Right lobe of liver (tissue), 4 donors: ENCODE measurements around the gene NODAL.

ENCODE experiments used
- POLR2A ChIP-seq: fragments of 450-650 bp; IDR thresholded peaks from one replicate; pipeline ENCODE4 v1.6.1; 2017; ENCODE audit warnings: antibody characterized with exemption, mild to moderate bottlenecking
- TF ChIP-seq, protein P1 (sequence below), 4 donors: fragments of 200-600 bp in 3 of 4; fragments of 450-650 bp in 1 of 4; IDR thresholded peaks; one replicate each; pipeline versions ENCODE4 v1.5.1 to v1.8.0; 2016 to 2022; ENCODE audit warnings: antibody characterized with exemption in 4 of 4, mild to moderate bottlenecking in 2 of 4
- donor health status: DM: no; HTN: no; CAD: no.
- donor health status: DM: no; HTN: no; CAD: no.
- donor health status: DM: no; HTN: yes; CAD: no.

DNA sequence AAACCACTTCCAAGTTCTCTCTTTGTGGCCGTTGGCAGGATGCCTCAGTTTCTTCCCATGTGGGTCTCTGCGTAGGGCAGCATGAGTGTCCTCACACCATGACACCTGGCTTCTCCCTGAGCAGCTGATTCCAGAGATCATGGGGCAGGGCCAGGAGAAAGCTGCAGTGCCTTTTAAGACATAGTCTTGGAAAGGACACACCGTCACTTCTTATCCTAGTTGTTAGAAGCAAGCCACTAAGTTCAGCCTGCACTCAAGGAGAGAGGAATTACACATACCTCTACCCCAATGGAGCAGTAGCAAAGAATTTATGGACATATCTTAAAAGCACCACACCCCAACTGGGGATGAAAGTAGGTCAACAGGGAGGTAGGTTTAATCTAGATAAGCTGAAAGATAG is 16.4 kb downstream of the NODAL start:
- TF ChIP-seq, protein P1, sequence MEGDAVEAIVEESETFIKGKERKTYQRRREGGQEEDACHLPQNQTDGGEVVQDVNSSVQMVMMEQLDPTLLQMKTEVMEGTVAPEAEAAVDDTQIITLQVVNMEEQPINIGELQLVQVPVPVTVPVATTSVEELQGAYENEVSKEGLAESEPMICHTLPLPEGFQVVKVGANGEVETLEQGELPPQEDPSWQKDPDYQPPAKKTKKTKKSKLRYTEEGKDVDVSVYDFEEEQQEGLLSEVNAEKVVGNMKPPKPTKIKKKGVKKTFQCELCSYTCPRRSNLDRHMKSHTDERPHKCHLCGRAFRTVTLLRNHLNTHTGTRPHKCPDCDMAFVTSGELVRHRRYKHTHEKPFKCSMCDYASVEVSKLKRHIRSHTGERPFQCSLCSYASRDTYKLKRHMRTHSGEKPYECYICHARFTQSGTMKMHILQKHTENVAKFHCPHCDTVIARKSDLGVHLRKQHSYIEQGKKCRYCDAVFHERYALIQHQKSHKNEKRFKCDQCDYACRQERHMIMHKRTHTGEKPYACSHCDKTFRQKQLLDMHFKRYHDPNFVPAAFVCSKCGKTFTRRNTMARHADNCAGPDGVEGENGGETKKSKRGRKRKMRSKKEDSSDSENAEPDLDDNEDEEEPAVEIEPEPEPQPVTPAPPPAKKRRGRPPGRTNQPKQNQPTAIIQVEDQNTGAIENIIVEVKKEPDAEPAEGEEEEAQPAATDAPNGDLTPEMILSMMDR (IDR thresholded peaks at IDR 0.05) = no peak
- TF ChIP-seq POLR2A = no peak
